ENCODE data around the gene MCF2L.
"Not testable (repeated sequence)": the region's sequence is repeated elsewhere in the genome, so short reads cannot be mapped to it uniquely, and the experiment has no call there.

MCF2L gene

GRCh38 chr13:113065406-113066141 lies 96.6 kb downstream of the MCF2L start:
- DNase-seq (ENCODE audit: low read depth in 2 of 2), result no peak

GRCh38 chr13:113066142-113066455 lies 97.1 kb downstream of the MCF2L start:
- DNase-seq (ENCODE audit: low read depth in 2 of 2), result no peak

- DNase-seq (ENCODE audit: low read depth in 2 of 2), result no peak
Observed at GRCh38 chr13:113066746-113067145, 97.7 kb downstream of the MCF2L start.

- no peak for DNase-seq (ENCODE audit: low read depth in 2 of 2)
Observed at GRCh38 chr13:113069861-113070805, 101.1 kb downstream of the MCF2L start.

- DNase-seq (ENCODE audit: low read depth in 2 of 2), result no peak
Observed at GRCh38 chr13:113070855-113071254, 101.8 kb downstream of the MCF2L start.

GRCh38 chr13:113072376-113072775 lies 103.4 kb downstream of the MCF2L start:
- no peak for DNase-seq (ENCODE audit: low read depth in 2 of 2)

- DNase-seq (ENCODE audit: low read depth in 2 of 2), result no peak
Observed at GRCh38 chr13:113073942-113074341, 104.9 kb downstream of the MCF2L start.

- no peak for DNase-seq (ENCODE audit: low read depth in 2 of 2)
Observed at GRCh38 chr13:113074401-113074800, 105.4 kb downstream of the MCF2L start.

GRCh38 chr13:113074876-113075275 lies 105.9 kb downstream of the MCF2L start:
- no peak for DNase-seq (ENCODE audit: low read depth in 2 of 2)

GRCh38 chr13:113075711-113076110 lies 106.7 kb downstream of the MCF2L start:
- DNase-seq (ENCODE audit: low read depth in 2 of 2), result no peak

GRCh38 chr13:113076681-113077401 lies 107.8 kb downstream of the MCF2L start:
- no peak for DNase-seq (ENCODE audit: low read depth in 2 of 2)

GRCh38 chr13:113077566-113077952 lies 108.5 kb downstream of the MCF2L start:
- no peak for DNase-seq (ENCODE audit: low read depth in 2 of 2)

GRCh38 chr13:113077953-113078901 lies 109.2 kb downstream of the MCF2L start:
- no peak for DNase-seq (ENCODE audit: low read depth in 2 of 2)

- no peak for DNase-seq (ENCODE audit: low read depth in 2 of 2)
Observed at GRCh38 chr13:113078902-113079780, 110.1 kb downstream of the MCF2L start.

- DNase-seq (ENCODE audit: low read depth in 2 of 2), result not testable (repeated sequence)
Observed at GRCh38 chr13:113079781-113080080, 110.7 kb downstream of the MCF2L start.

GRCh38 chr13:113080361-113080831 lies 111.4 kb downstream of the MCF2L start:
- no peak for DNase-seq (ENCODE audit: low read depth in 2 of 2)

GRCh38 chr13:113080901-113081521 lies 112.0 kb downstream of the MCF2L start:
- DNase-seq (ENCODE audit: low read depth in 2 of 2), result no peak

- no peak for DNase-seq (ENCODE audit: low read depth in 2 of 2)
Observed at GRCh38 chr13:113082198-113083021, 113.4 kb downstream of the MCF2L start.

GRCh38 chr13:113083022-113083373 lies 114.0 kb downstream of the MCF2L start:
- no peak for DNase-seq (ENCODE audit: low read depth in 2 of 2)
